Epidermal melanocyte (primary cell): ENCODE data around the gene JAKMIP1.

ENCODE experiments used
- DNase-seq: peaks from one replicate; pipeline ENCODE4 v3.0.0; 2011; ENCODE audit warnings: low spot score; ENCODE audit not compliant: insufficient read length

The JAKMIP1 gene

GRCh38 chr4:6121276-6121850 lies 79.0 kb downstream of the JAKMIP1 start:
- no peak for DNase-seq

- DNase-seq: no peak
Measured at GRCh38 chr4:6120361-6120760, 80.0 kb downstream of the JAKMIP1 start.

DNA sequence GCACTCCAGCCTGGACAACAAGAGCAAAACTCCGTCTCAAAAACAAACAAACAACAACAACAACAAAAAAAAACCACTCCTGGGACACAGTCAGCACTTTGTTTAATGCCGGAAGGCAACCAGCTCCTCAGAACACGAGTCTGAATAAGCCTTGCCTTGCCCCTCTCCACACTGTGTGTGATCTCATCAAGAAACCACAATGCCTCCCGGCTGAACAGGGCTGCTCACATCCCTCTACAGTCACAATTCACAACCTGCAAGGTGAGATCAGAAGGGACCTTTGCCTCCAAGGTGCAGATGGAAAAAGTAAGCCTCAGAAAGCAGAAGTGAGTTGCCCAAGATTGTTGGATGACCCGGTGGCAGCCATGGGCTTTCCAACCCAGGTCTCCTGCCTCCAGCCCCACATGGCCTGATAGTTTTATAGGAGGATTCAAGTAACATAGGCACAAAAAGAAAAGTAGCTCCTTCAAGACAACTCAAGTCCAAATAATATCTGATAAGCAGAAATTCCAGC lies 80.8 kb downstream of the JAKMIP1 start:
- DNase-seq: no peak

- no peak for DNase-seq
Measured at GRCh38 chr4:6118201-6118600, 82.1 kb downstream of the JAKMIP1 start.

DNA sequence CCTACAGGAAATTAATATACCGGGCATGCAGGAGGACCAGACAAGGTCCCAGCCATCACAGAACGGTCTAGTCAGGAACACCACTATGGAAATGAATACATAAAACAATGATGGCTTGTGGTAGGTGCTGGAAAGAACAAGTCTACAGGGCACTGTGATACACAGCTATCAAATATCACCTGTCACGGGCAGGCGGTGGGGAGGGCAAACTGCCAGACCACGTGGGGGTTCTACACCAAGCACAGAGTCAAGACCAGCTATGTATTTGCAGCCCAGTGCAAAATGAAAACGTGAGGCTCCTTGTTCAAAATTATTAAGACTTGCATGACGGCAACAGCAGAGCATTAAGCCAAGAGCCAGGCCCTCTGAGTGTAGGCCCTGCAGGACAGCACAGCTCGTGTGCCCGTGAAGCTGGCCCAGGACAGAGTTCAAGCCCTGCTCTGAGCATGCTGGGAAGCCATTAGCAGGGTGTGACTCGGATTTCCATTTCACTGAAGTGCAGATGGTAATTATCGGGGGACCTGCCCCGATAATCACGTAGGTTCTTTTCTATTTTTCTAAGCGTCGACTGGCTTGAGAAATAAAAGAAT lies 83.6 kb downstream of the JAKMIP1 start:
- no peak for DNase-seq

GRCh38 chr4:6115746-6116586 lies 84.4 kb downstream of the JAKMIP1 start:
- DNase-seq: no peak

- DNase-seq: no peak
Measured at GRCh38 chr4:6115342-6115741, 85.0 kb downstream of the JAKMIP1 start.

GRCh38 chr4:6114601-6115000 lies 85.7 kb downstream of the JAKMIP1 start:
- DNase-seq: no peak

- DNase-seq: no peak
Measured at GRCh38 chr4:6114181-6114580, 86.2 kb downstream of the JAKMIP1 start.

- no peak for DNase-seq
Measured at GRCh38 chr4:6113641-6114040, 86.7 kb downstream of the JAKMIP1 start.

DNA sequence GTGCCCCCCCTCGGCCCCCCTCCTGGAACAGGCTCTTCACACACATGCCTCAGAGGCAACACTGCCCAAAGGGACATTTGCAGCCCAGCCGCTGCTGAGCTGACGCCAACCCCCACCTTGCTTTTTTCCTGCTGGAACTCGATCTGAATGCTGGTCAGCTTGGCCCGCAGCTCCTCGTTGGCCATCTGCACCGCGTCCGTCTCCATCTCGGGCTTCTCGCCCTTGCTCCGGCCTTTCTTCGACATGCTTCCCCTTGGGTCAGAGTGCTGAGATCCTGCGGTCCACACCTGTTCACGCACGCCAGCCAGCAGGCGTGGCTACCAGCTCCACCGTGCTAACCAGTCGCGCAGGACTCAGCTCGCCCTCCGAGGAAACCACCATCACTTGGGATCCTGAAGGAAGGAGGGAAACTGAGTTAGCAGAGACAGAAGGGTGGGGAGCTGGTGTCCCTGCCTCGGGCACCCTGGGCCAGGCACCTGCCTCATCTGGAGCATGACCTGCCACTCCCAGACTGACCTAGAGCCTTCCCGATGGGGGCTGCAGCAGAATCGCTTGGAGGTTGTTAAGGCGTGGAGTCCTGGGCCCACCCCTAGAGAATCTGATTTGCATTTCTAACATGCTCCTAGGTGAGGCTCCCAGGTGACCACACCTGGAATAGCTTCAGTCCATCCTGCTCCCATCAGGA lies 87.6 kb downstream of the JAKMIP1 start:
- DNase-seq: no peak

DNA sequence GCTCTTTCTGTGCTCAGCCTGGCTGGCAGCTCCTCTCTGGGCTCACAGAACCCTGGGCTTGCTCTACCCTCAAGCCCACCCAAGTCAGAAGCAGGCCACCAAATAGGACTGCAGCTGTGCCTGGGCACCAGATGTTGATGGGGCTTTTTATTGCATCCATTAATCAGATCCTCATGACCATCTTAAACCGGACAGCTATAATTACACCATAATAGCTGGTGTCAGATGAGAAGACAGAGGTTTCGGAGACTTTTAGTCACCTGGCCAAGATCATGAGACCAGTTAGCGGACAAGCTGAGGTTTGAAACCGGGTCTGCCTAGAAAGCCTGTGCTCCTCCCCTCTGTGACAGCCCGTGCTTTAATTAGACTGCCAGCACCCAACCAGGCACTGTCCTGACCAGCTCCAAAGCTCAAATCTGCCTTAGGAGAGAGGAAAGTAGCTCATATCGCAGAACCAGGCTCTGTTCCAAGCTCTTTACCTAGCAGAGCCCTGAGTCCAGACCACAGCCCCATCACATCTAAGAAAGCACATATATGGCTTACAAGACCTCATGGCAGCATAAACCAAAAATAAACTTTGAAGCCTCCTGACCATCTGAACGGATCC lies 88.9 kb downstream of the JAKMIP1 start:
- no peak for DNase-seq

- DNase-seq: no peak
Measured at GRCh38 chr4:6110681-6111353, 89.5 kb downstream of the JAKMIP1 start.

DNA sequence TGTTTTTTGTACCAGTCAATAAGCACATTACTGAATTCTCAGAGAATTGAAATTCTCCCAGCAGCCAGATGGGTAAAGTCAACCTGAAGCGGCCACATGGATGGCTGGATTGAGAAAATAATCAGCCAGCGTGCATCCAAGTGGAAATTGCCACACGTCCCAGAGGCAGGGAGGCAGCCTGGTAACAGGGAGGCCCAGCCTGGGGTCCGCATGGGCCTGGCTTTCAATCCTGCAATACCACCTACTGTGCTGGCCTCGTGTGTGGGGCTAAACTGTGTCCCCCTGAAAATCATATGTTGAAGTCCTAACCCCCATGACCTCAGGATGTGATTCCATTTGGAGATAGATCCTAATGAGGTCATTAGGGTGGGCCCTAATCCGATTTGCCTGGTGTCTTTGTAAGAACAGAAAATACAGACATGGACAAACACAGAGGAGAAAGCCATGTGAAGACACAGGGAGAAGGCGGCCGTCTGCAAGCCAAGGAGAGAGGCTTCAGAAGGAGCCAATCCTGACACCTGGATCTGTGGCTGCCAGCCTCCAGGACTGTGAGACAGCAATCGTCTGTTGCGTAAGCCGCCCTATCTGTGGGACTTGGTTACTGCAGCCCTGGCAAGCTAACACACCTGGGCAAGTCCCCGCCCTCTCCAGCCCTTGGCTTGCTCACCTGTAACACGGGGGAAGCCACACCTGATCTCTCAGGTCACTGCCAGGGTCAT lies 90.3 kb downstream of the JAKMIP1 start:
- no peak for DNase-seq

DNA sequence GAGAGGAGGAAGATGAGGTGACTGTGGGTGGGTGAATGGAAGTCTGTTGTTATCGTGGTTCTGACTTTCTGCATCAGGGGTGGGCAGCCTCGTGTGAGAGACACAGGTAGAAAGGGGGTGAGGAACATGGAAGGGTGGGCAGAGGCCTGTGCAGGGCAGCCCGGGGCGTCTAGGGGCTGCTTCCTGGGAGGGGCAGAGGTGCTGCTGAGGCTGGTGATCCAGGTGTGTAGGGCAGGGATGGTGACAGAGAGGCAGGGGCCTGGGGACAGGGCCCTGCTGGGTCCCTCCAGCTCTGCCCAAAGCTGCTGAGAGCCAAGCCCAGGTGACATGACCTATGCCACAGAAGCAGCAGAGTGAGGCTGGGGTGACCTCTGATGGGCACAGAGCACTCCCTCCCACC lies 92.5 kb downstream of the JAKMIP1 start:
- DNase-seq: no peak

- DNase-seq: no peak
Measured at GRCh38 chr4:6107114-6107791, 93.1 kb downstream of the JAKMIP1 start.

DNA sequence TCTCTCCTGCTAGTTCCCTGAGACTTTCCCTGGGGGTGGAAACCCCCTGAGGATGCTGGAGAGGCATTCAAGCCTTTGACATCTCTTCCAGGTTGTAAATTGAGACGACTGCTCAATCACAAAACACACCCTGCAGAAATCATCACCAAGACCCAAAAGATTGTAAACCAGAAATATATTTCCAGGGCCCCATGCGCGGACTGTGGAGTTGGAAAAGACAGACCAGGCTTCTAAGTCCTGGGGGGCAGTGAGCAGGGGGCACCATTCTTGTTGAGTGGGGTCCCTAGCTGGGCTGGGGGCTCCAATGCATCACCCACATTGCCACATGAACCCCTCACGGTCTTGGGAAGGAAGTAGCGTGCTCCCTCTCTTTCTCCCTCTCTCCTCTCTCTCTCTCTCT lies 94.2 kb downstream of the JAKMIP1 start:
- DNase-seq: no peak

- DNase-seq: no peak
Measured at GRCh38 chr4:6105311-6105911, 94.9 kb downstream of the JAKMIP1 start.

GRCh38 chr4:6104541-6105130 lies 95.7 kb downstream of the JAKMIP1 start:
- DNase-seq: no peak
